KOPT-K1 (cell line): ENCODE measurements around the gene PLEKHG7.
"Not testable (repeated sequence)": the region's sequence is repeated elsewhere in the genome, so short reads cannot be mapped to it uniquely, and the experiment has no call there.

Experiments
- H3K27ac ChIP-seq: fragments of 200-600 bp; sonication (generic); 2 replicates; pipeline ENCODE4 v1.5.1; 2016; ENCODE audit warnings: antibody characterized with exemption, mild to moderate bottlenecking, low read depth, low read length; ENCODE audit not compliant: poor library complexity, severe bottlenecking
- H3K36me3 ChIP-seq: fragments of 200-600 bp; sonication (generic); 2 replicates; pipeline ENCODE4 v1.5.1; 2017; ENCODE audit warnings: antibody characterized with exemption, mild to moderate bottlenecking, low read length, moderate library complexity; ENCODE audit not compliant: insufficient read depth
- H3K9me3 ChIP-seq: fragments of 200-600 bp; sonication (generic); 2 replicates; pipeline ENCODE4 v1.5.1; 2017; ENCODE audit warnings: antibody characterized with exemption, low read length, mild to moderate bottlenecking; ENCODE audit not compliant: insufficient read depth, poor library complexity, severe bottlenecking

PLEKHG7 gene

GRCh38 chr12:92729773-92730305, 27.1 kb downstream of the PLEKHG7 start:
- Histone ChIP-seq H3K9me3 (peaks cover 2% of the 10 kb centered on the region), H3K36me3 (no peaks in the 10 kb centered on the region), H3K27ac (no peak overlapping the region)

GRCh38 chr12:92730758-92731157, 28.0 kb downstream of the PLEKHG7 start:
- H3K9me3 ChIP-seq = no peaks in the 10 kb centered on the region
- no peaks in the 10 kb centered on the region for H3K36me3 ChIP-seq
- no peak overlapping the region for H3K27ac ChIP-seq

- no peaks in the 10 kb centered on the region for H3K36me3 ChIP-seq
- no peaks in the 10 kb centered on the region for H3K9me3 ChIP-seq
- no peak overlapping the region for H3K27ac ChIP-seq
These were observed 29.4 kb downstream of the PLEKHG7 start for GRCh38 chr12:92732216-92732615.

GRCh38 chr12:92732716-92733115, 29.9 kb downstream of the PLEKHG7 start:
- no peaks in the 10 kb centered on the region for H3K9me3 ChIP-seq
- no peak overlapping the region for H3K27ac ChIP-seq
- H3K36me3 ChIP-seq = no peaks in the 10 kb centered on the region

- H3K9me3 ChIP-seq = no peaks in the 10 kb centered on the region
- H3K27ac ChIP-seq = no peak overlapping the region
- H3K36me3 ChIP-seq = no peaks in the 10 kb centered on the region
These were observed 30.4 kb downstream of the PLEKHG7 start for GRCh38 chr12:92733181-92733580.

- no peak overlapping the region for H3K27ac ChIP-seq
- no peaks in the 10 kb centered on the region for H3K36me3 ChIP-seq
- H3K9me3 ChIP-seq = no peaks in the 10 kb centered on the region
These were observed 30.9 kb downstream of the PLEKHG7 start for GRCh38 chr12:92733661-92734060.

- H3K36me3 ChIP-seq = no peaks in the 10 kb centered on the region
- no peak overlapping the region for H3K27ac ChIP-seq
- no peaks in the 10 kb centered on the region for H3K9me3 ChIP-seq
These were observed 32.4 kb downstream of the PLEKHG7 start for GRCh38 chr12:92735131-92735721.

GRCh38 chr12:92736605-92737004, 33.8 kb downstream of the PLEKHG7 start:
- no peaks in the 10 kb centered on the region for H3K36me3 ChIP-seq
- no peaks in the 10 kb centered on the region for H3K9me3 ChIP-seq
- no peak overlapping the region for H3K27ac ChIP-seq

GRCh38 chr12:92737855-92738850, 35.4 kb downstream of the PLEKHG7 start:
- H3K27ac ChIP-seq = no peak overlapping the region
- no peaks in the 10 kb centered on the region for H3K36me3 ChIP-seq
- no peaks in the 10 kb centered on the region for H3K9me3 ChIP-seq

- Histone ChIP-seq H3K27ac (no peak overlapping the region), H3K36me3 (no peaks in the 10 kb centered on the region), H3K9me3 (no peaks in the 10 kb centered on the region)
These were observed 36.3 kb downstream of the PLEKHG7 start for GRCh38 chr12:92739113-92739512.

- H3K9me3 ChIP-seq = no peaks in the 10 kb centered on the region
- H3K36me3 ChIP-seq = no peaks in the 10 kb centered on the region
- no peak overlapping the region for H3K27ac ChIP-seq
These were observed 37.6 kb downstream of the PLEKHG7 start for GRCh38 chr12:92740411-92740810.

- Histone ChIP-seq H3K27ac (no peak overlapping the region), H3K9me3 (no peaks in the 10 kb centered on the region), H3K36me3 (no peaks in the 10 kb centered on the region)
These were observed 40.2 kb downstream of the PLEKHG7 start for GRCh38 chr12:92743026-92743425.

- no peaks in the 10 kb centered on the region for H3K9me3 ChIP-seq
- no peaks in the 10 kb centered on the region for H3K36me3 ChIP-seq
- H3K27ac ChIP-seq = no peak overlapping the region
These were observed 43.2 kb downstream of the PLEKHG7 start for GRCh38 chr12:92745856-92746550.

GRCh38 chr12:92747151-92747550, 44.4 kb downstream of the PLEKHG7 start:
- H3K36me3 ChIP-seq = no peaks in the 10 kb centered on the region
- H3K9me3 ChIP-seq = no peaks in the 10 kb centered on the region
- no peak overlapping the region for H3K27ac ChIP-seq

GRCh38 chr12:92749691-92750090, 46.9 kb downstream of the PLEKHG7 start:
- H3K9me3 ChIP-seq, H3K36me3 ChIP-seq, H3K27ac ChIP-seq: not testable (repeated sequence)
